ENCODE data around the gene AP4E1. TPM values are rescaled to one million over a fixed set of nuclear protein-coding genes. Genes with fewer than 3 reads are reported as not detected.
"Not testable (repeated sequence)": the region's sequence is repeated elsewhere in the genome, so short reads cannot be mapped to it uniquely, and the experiment has no call there.

Gene AP4E1
- total RNA-seq, 1 donor from 2014 or later: 5.7 TPM

GRCh38 chr15:50888054-50888453 is 20.4 kb upstream of the AP4E1 start:
- no peak for DNase-seq (ENCODE audit: extremely low read depth, low read depth, low spot score)

- no peak for DNase-seq (ENCODE audit: extremely low read depth, low read depth, low spot score)
These were observed 18.9 kb upstream of the AP4E1 start for GRCh38 chr15:50889589-50889988.

GRCh38 chr15:50890751-50891150 is 17.7 kb upstream of the AP4E1 start:
- DNase-seq (ENCODE audit: extremely low read depth, low read depth, low spot score): no peak

- no peak for DNase-seq (ENCODE audit: extremely low read depth, low read depth, low spot score)
These were observed 17.3 kb upstream of the AP4E1 start for GRCh38 chr15:50891159-50891558.

GRCh38 chr15:50893976-50894375 is 14.5 kb upstream of the AP4E1 start:
- DNase-seq (ENCODE audit: extremely low read depth, low read depth, low spot score): no peak

GRCh38 chr15:50901390-50901789 is 7.1 kb upstream of the AP4E1 start:
- not testable (repeated sequence) for DNase-seq (ENCODE audit: extremely low read depth, low read depth, low spot score)

GRCh38 chr15:50904211-50904610 is 4.3 kb upstream of the AP4E1 start:
- DNase-seq (ENCODE audit: extremely low read depth, low read depth, low spot score): no peak

- no peak for DNase-seq (ENCODE audit: extremely low read depth, low read depth, low spot score)
These were observed 3.4 kb upstream of the AP4E1 start for GRCh38 chr15:50905055-50905454.

- no peak for DNase-seq (ENCODE audit: extremely low read depth, low read depth, low spot score)
These were observed 1.4 kb upstream of the AP4E1 start for GRCh38 chr15:50906954-50907600.

GRCh38 chr15:50907601-50908208 is 778 bp upstream of the AP4E1 start:
- no peak for DNase-seq (ENCODE audit: extremely low read depth, low read depth, low spot score)

- no peak for DNase-seq (ENCODE audit: extremely low read depth, low read depth, low spot score)
These were observed 481 bp downstream of the AP4E1 start for GRCh38 chr15:50909010-50909317.

GRCh38 chr15:50910426-50910795 is 1.9 kb downstream of the AP4E1 start:
- not testable (repeated sequence) for DNase-seq (ENCODE audit: extremely low read depth, low read depth, low spot score)

- DNase-seq (ENCODE audit: extremely low read depth, low read depth, low spot score): no peak
These were observed 2.5 kb downstream of the AP4E1 start for GRCh38 chr15:50911001-50911400.

- DNase-seq (ENCODE audit: extremely low read depth, low read depth, low spot score): no peak
These were observed 3.1 kb downstream of the AP4E1 start for GRCh38 chr15:50911621-50912020.

GRCh38 chr15:50916400-50916799 is 7.9 kb downstream of the AP4E1 start:
- DNase-seq (ENCODE audit: extremely low read depth, low read depth, low spot score): no peak

GRCh38 chr15:50919359-50919758 is 10.9 kb downstream of the AP4E1 start:
- DNase-seq (ENCODE audit: extremely low read depth, low read depth, low spot score): not testable (repeated sequence)

- no peak for DNase-seq (ENCODE audit: extremely low read depth, low read depth, low spot score)
These were observed 16.8 kb downstream of the AP4E1 start for GRCh38 chr15:50925281-50925680.

GRCh38 chr15:50929062-50929461 is 20.6 kb downstream of the AP4E1 start:
- no peak for DNase-seq (ENCODE audit: extremely low read depth, low read depth, low spot score)

GRCh38 chr15:50930792-50931191 is 22.3 kb downstream of the AP4E1 start:
- no peak for DNase-seq (ENCODE audit: extremely low read depth, low read depth, low spot score)

GRCh38 chr15:50933341-50933740 is 24.9 kb downstream of the AP4E1 start:
- no peak for DNase-seq (ENCODE audit: extremely low read depth, low read depth, low spot score)

GRCh38 chr15:50938525-50938924 is 30.0 kb downstream of the AP4E1 start:
- no peak for DNase-seq (ENCODE audit: extremely low read depth, low read depth, low spot score)

- DNase-seq (ENCODE audit: extremely low read depth, low read depth, low spot score): no peak
These were observed 31.4 kb downstream of the AP4E1 start for GRCh38 chr15:50939911-50940310.

GRCh38 chr15:50940506-50940905 is 32.0 kb downstream of the AP4E1 start:
- DNase-seq (ENCODE audit: extremely low read depth, low read depth, low spot score): no peak

Data from glomerular endothelial cell (primary cell).